Measurements from ENCODE around the gene PLEKHB2. TPM values are rescaled to one million over a fixed set of nuclear protein-coding genes. Genes with fewer than 3 reads are reported as not detected.
"Not testable (repeated sequence)": the region's sequence is repeated elsewhere in the genome, so short reads cannot be mapped to it uniquely, and the experiment has no call there.

PLEKHB2 gene
- total RNA-seq, 1 experiment from 2014 or later = 55.0 TPM

DNA sequence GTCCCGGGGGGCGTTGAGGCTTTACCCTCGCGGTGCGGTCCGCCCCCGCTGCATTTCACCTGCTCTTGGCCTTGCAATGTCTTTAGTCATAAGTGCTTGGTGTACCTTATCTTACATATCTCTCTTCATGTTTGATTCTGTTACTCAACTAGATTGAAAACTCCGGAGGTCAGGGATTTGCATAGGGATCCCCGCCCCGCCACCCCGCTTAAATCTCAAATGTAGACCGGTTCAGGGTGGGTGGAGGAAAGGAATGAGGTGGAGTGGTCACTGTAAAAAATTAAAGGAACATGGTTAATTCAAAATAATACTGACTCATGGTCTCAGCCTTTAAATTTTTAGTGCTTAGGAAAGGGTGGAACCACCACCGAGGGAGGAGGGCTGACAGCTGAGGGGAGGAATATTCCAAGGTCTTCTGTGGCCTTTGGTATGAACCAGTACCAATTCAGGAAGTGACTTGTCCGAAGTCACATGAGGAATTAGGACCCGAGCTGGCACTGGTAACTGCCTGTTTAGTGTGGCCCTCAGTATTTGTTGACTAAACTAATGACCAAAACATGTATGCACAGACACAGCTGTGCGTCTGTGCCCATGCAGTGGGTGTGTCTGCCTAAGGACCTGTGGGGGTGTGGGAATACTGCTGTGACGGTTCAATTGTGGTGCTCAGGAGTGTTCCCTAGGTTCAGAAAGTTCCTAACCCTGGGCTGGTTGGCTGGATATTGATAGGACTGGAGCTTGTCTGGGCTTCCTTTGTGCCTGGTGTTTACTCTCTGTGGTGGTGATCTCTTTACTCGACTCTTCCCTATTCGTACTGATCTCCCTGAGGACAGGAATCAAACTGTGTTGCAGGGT, 1.0 kb downstream of the PLEKHB2 start:
- Histone ChIP-seq H3K4me1 (ENCODE audit: low read length) (peaks cover 24% of the 10 kb centered on the region), H3K27ac (ENCODE audit: low read length) (peak overlapping the region; percentile 56), H2AFZ (ENCODE audit: low read length) (peak overlapping the region; percentile 48; the same call in 1 of the 2 replicates), H3K9ac (ENCODE audit: low read length) (peak overlapping the region; percentile 96), H3K9me3 (ENCODE audit: low read length) (no peaks in the 10 kb centered on the region), H3K36me3 (ENCODE audit: insufficient read depth, low read length) (peaks cover 23% of the 10 kb centered on the region), H3K4me2 (ENCODE audit: low read depth, low read length, poor library complexity, severe bottlenecking) (peak overlapping the region; percentile 80), H3K27me3 (ENCODE audit: low read length) (no peaks in the 10 kb centered on the region), H4K20me1 (ENCODE audit: insufficient read depth, low read depth, low read length) (peaks cover 25% of the 10 kb centered on the region), H3K79me2 (ENCODE audit: low read length) (peaks cover 60% of the 10 kb centered on the region), H3K9me2 (replicated peaks; ENCODE audit: insufficient read depth, low read length) (no peaks in the 10 kb centered on the region), H3K4me3 (ENCODE audit: low read length) (peak overlapping the region; percentile 99)
- peak; percentile 80 for DNase-seq

GRCh38 chr2:131112529-131112928, 7.4 kb downstream of the PLEKHB2 start:
- no peak for DNase-seq
- Histone ChIP-seq H3K4me3 (ENCODE audit: low read length) (no peak overlapping the region), H3K4me2 (ENCODE audit: low read depth, low read length, poor library complexity, severe bottlenecking) (no peak overlapping the region), H2AFZ (ENCODE audit: low read length) (no peak overlapping the region), H3K27me3 (ENCODE audit: low read length) (no peaks in the 10 kb centered on the region), H3K9ac (ENCODE audit: low read length) (no peak overlapping the region), H4K20me1 (ENCODE audit: insufficient read depth, low read depth, low read length) (peaks cover 6% of the 10 kb centered on the region; the same call in 1 of the 2 replicates), H3K79me2 (ENCODE audit: low read length) (peaks cover 100% of the 10 kb centered on the region), H3K9me3 (ENCODE audit: low read length) (no peaks in the 10 kb centered on the region), H3K4me1 (ENCODE audit: low read length) (no peaks in the 10 kb centered on the region), H3K36me3 (ENCODE audit: insufficient read depth, low read length) (peaks cover 54% of the 10 kb centered on the region), H3K9me2 (replicated peaks; ENCODE audit: insufficient read depth, low read length) (no peaks in the 10 kb centered on the region), H3K27ac (ENCODE audit: low read length) (no peak overlapping the region)

DNA sequence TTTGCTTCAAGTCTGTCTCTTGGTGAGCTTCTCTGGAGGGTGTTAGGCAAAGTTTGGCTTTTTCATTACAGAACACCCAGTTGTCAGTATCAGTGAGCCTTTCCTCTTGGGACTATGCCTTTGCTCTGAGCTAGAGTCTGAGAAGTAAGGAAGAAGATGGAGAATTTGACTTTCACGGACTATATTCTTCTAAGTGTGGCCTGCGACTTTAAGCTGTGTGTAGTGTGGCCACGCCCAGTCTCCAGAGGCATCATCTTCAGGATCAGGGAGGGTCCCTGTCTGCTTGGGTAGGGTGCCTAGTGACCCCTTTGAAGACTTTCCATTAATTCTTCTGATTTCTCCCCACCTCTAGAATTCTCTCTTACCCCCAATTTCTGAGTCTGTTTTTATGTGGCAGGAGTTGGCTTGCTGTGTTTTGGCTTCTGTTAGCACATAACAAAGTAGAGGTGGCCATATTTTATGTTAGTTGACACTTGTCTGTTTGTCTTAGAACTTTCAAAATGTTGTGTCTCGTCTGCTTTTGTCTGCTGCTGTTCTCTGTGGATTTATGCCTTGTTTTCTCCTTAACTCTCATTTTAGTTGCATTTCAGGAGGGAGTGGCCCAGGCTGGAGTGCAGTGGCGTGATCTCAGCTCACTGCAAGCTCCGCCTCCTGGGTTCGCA, 8.6 kb downstream of the PLEKHB2 start:
- peaks cover 5% of the 10 kb centered on the region; the same call in 1 of the 2 replicates for H4K20me1 ChIP-seq (ENCODE audit: insufficient read depth, low read depth, low read length)
- H3K79me2 ChIP-seq (ENCODE audit: low read length) = peaks cover 98% of the 10 kb centered on the region
- no peak overlapping the region for H3K4me2 ChIP-seq (ENCODE audit: low read depth, low read length, poor library complexity, severe bottlenecking)
- no peaks in the 10 kb centered on the region for H3K9me3 ChIP-seq (ENCODE audit: low read length)
- no peak overlapping the region for H2AFZ ChIP-seq (ENCODE audit: low read length)
- no peak for DNase-seq
- H3K36me3 ChIP-seq (ENCODE audit: insufficient read depth, low read length) = peaks cover 43% of the 10 kb centered on the region
- H3K9ac ChIP-seq (ENCODE audit: low read length) = no peak overlapping the region
- no peak overlapping the region for H3K27ac ChIP-seq (ENCODE audit: low read length)
- H3K9me2 ChIP-seq (replicated peaks; ENCODE audit: insufficient read depth, low read length) = no peaks in the 10 kb centered on the region
- no peak overlapping the region for H3K4me3 ChIP-seq (ENCODE audit: low read length)
- H3K27me3 ChIP-seq (ENCODE audit: low read length) = no peaks in the 10 kb centered on the region
- no peaks in the 10 kb centered on the region for H3K4me1 ChIP-seq (ENCODE audit: low read length)

DNA sequence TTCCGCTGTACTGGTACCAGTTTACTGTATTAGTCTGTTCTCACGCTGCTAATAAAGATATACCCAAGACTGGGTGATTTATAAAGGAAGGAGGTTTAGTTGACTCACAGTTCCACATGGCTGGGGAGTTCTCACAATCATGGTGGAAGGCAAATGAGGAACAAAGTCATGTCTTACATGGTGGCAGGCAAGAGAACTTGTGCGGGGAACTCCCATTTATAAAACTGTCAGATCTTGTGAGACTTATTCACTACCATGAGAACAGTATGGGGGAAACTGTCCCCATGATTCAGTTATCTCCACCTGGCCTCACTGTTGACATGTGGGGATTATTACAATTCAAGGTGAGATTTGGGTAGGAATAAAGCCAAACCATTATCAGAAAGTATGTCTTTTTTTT, 9.8 kb downstream of the PLEKHB2 start:
- not testable (repeated sequence) for H4K20me1 ChIP-seq (ENCODE audit: insufficient read depth, low read depth, low read length); H3K4me1 ChIP-seq (ENCODE audit: low read length); H3K27ac ChIP-seq (ENCODE audit: low read length)

GRCh38 chr2:131115752-131116151, 10.6 kb downstream of the PLEKHB2 start:
- Histone ChIP-seq H3K36me3 (ENCODE audit: insufficient read depth, low read length) (peaks cover 35% of the 10 kb centered on the region), H3K9me3 (ENCODE audit: low read length) (no peaks in the 10 kb centered on the region), H3K9me2 (replicated peaks; ENCODE audit: insufficient read depth, low read length) (no peaks in the 10 kb centered on the region), H3K27me3 (ENCODE audit: low read length) (no peaks in the 10 kb centered on the region), H3K9ac (ENCODE audit: low read length) (no peak overlapping the region), H4K20me1 (ENCODE audit: insufficient read depth, low read depth, low read length) (peaks cover 10% of the 10 kb centered on the region; the same call in 1 of the 2 replicates), H3K79me2 (ENCODE audit: low read length) (peaks cover 97% of the 10 kb centered on the region), H3K4me1 (ENCODE audit: low read length) (no peaks in the 10 kb centered on the region), H2AFZ (ENCODE audit: low read length) (no peak overlapping the region), H3K27ac (ENCODE audit: low read length) (no peak overlapping the region), H3K4me3 (ENCODE audit: low read length) (no peak overlapping the region), H3K4me2 (ENCODE audit: low read depth, low read length, poor library complexity, severe bottlenecking) (no peak overlapping the region)
- no peak for DNase-seq

More for the DNA sequence above, 9.8 kb downstream of the PLEKHB2 start:
- Histone ChIP-seq H3K36me3 (ENCODE audit: insufficient read depth, low read length) (peaks cover 41% of the 10 kb centered on the region), H3K79me2 (ENCODE audit: low read length) (peaks cover 97% of the 10 kb centered on the region)
- not testable (repeated sequence) for H3K9ac ChIP-seq (ENCODE audit: low read length); H3K27me3 ChIP-seq (ENCODE audit: low read length); H3K9me2 ChIP-seq (replicated peaks; ENCODE audit: insufficient read depth, low read length); H3K4me2 ChIP-seq (ENCODE audit: low read depth, low read length, poor library complexity, severe bottlenecking); H3K9me3 ChIP-seq (ENCODE audit: low read length); H2AFZ ChIP-seq (ENCODE audit: low read length); DNase-seq; H3K4me3 ChIP-seq (ENCODE audit: low read length)

GRCh38 chr2:131120815-131121317, 15.7 kb downstream of the PLEKHB2 start:
- DNase-seq = no peak
- H3K4me3 ChIP-seq (ENCODE audit: low read length) = no peak overlapping the region
- H3K9me3 ChIP-seq (ENCODE audit: low read length) = no peaks in the 10 kb centered on the region
- no peaks in the 10 kb centered on the region for H3K4me1 ChIP-seq (ENCODE audit: low read length)
- no peaks in the 10 kb centered on the region for H3K27me3 ChIP-seq (ENCODE audit: low read length)
- H2AFZ ChIP-seq (ENCODE audit: low read length) = no peak overlapping the region
- H3K27ac ChIP-seq (ENCODE audit: low read length) = no peak overlapping the region
- H3K36me3 ChIP-seq (ENCODE audit: insufficient read depth, low read length) = peaks cover 7% of the 10 kb centered on the region
- peaks cover 80% of the 10 kb centered on the region for H3K79me2 ChIP-seq (ENCODE audit: low read length)
- H3K9ac ChIP-seq (ENCODE audit: low read length) = no peak overlapping the region
- no peak overlapping the region for H3K4me2 ChIP-seq (ENCODE audit: low read depth, low read length, poor library complexity, severe bottlenecking)
- H3K9me2 ChIP-seq (replicated peaks; ENCODE audit: insufficient read depth, low read length) = no peaks in the 10 kb centered on the region
- peaks cover 15% of the 10 kb centered on the region; the same call in 1 of the 2 replicates for H4K20me1 ChIP-seq (ENCODE audit: insufficient read depth, low read depth, low read length)

DNA sequence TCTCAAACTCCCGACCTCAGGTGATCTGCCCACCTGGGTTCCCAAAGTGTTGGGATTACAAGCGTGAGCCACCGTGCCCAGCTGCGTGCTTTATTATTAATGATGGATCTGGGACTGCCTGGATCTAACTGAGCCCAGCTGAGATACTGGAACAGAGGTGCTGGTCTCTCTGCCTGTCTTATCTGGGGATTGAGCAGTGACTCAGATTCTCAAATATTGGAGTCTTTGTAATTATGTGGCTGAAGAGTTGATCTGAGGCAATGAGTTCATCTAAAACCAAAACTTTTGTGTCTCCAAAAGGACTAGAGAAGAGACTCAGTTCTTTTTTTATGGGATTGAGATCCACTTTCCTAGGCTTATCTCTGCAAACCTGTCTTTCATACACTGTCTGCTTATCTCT, 16.3 kb downstream of the PLEKHB2 start:
- H3K27ac ChIP-seq (ENCODE audit: low read length) = no peak overlapping the region
- H3K9me3 ChIP-seq (ENCODE audit: low read length) = no peaks in the 10 kb centered on the region
- H3K9ac ChIP-seq (ENCODE audit: low read length) = no peak overlapping the region
- no peak for DNase-seq
- H3K4me3 ChIP-seq (ENCODE audit: low read length) = no peak overlapping the region
- no peaks in the 10 kb centered on the region for H3K9me2 ChIP-seq (replicated peaks; ENCODE audit: insufficient read depth, low read length)
- no peak overlapping the region for H3K4me2 ChIP-seq (ENCODE audit: low read depth, low read length, poor library complexity, severe bottlenecking)
- H2AFZ ChIP-seq (ENCODE audit: low read length) = no peak overlapping the region
- H3K36me3 ChIP-seq (ENCODE audit: insufficient read depth, low read length) = peaks cover under 1% of the 10 kb centered on the region; the same call in 1 of the 2 replicates
- peaks cover 15% of the 10 kb centered on the region; the same call in 1 of the 2 replicates for H4K20me1 ChIP-seq (ENCODE audit: insufficient read depth, low read depth, low read length)
- H3K27me3 ChIP-seq (ENCODE audit: low read length) = no peaks in the 10 kb centered on the region
- peaks cover 74% of the 10 kb centered on the region for H3K79me2 ChIP-seq (ENCODE audit: low read length)
- H3K4me1 ChIP-seq (ENCODE audit: low read length) = no peaks in the 10 kb centered on the region

GRCh38 chr2:131122496-131122895, 17.4 kb downstream of the PLEKHB2 start:
- DNase-seq = no peak
- Histone ChIP-seq H3K27ac (ENCODE audit: low read length) (no peak overlapping the region), H3K36me3 (ENCODE audit: insufficient read depth, low read length) (peaks cover 10% of the 10 kb centered on the region), H3K9me2 (replicated peaks; ENCODE audit: insufficient read depth, low read length) (no peaks in the 10 kb centered on the region), H3K27me3 (ENCODE audit: low read length) (no peaks in the 10 kb centered on the region), H3K4me2 (ENCODE audit: low read depth, low read length, poor library complexity, severe bottlenecking) (no peak overlapping the region), H2AFZ (ENCODE audit: low read length) (no peak overlapping the region), H3K9me3 (ENCODE audit: low read length) (no peaks in the 10 kb centered on the region), H3K4me1 (ENCODE audit: low read length) (no peaks in the 10 kb centered on the region), H3K4me3 (ENCODE audit: low read length) (no peak overlapping the region), H4K20me1 (ENCODE audit: insufficient read depth, low read depth, low read length) (peaks cover 15% of the 10 kb centered on the region; the same call in 1 of the 2 replicates), H3K79me2 (ENCODE audit: low read length) (peaks cover 67% of the 10 kb centered on the region), H3K9ac (ENCODE audit: low read length) (no peak overlapping the region)

Measured in Karpas-422 (cell line).